ENCODE measurements around the gene NXPE1.

The NXPE1 gene

GRCh38 chr11:114525682-114526081, 34.0 kb downstream of the NXPE1 start:
- Histone ChIP-seq H3K36me3 (ENCODE audit: insufficient read depth, low read length) (no peaks in the 10 kb centered on the region), H3K9ac (ENCODE audit: insufficient read length) (no peak overlapping the region), H3K9me3 (ENCODE audit: low read depth, low read length) (no peaks in the 10 kb centered on the region), H3K4me3 (no peak overlapping the region), H3K27ac (no peak overlapping the region)
- no peak for TF ChIP-seq EZH2 (IDR thresholded peaks at IDR 0.05)
- no peak for TF ChIP-seq POLR2AphosphoS5 (IDR thresholded peaks at IDR 0.05; ENCODE audit: borderline replicate concordance, low read depth, low read length)
- no peak for TF ChIP-seq FOXP2 (optimal IDR thresholded peaks at IDR 0.05; ENCODE audit: control extremely low read depth, extremely low read length, insufficient read depth)
- no peak for DNase-seq (ENCODE audit: low read depth, low spot score)

- no peak for DNase-seq (ENCODE audit: low read depth, low spot score)
- no peaks in the 10 kb centered on the region for H3K36me3 ChIP-seq (ENCODE audit: insufficient read depth, low read length)
- H3K9me3 ChIP-seq (ENCODE audit: low read depth, low read length) = no peaks in the 10 kb centered on the region
- no peak overlapping the region for H3K27ac ChIP-seq
- H3K9ac ChIP-seq (ENCODE audit: insufficient read length) = no peak overlapping the region
- H3K4me3 ChIP-seq = no peak overlapping the region
- TF ChIP-seq FOXP2 (optimal IDR thresholded peaks at IDR 0.05; ENCODE audit: control extremely low read depth, extremely low read length, insufficient read depth) = no peak
These were observed 35.6 kb downstream of the NXPE1 start for GRCh38 chr11:114524122-114524521.

GRCh38 chr11:114522818-114523217, 36.9 kb downstream of the NXPE1 start:
- TF ChIP-seq EZH2 (IDR thresholded peaks at IDR 0.05) = no peak
- Histone ChIP-seq H3K9me3 (ENCODE audit: low read depth, low read length) (no peaks in the 10 kb centered on the region), H3K4me3 (no peak overlapping the region), H3K27ac (no peak overlapping the region), H3K9ac (ENCODE audit: insufficient read length) (no peak overlapping the region), H3K36me3 (ENCODE audit: insufficient read depth, low read length) (no peaks in the 10 kb centered on the region)
- DNase-seq (ENCODE audit: low read depth, low spot score) = no peak

DNA sequence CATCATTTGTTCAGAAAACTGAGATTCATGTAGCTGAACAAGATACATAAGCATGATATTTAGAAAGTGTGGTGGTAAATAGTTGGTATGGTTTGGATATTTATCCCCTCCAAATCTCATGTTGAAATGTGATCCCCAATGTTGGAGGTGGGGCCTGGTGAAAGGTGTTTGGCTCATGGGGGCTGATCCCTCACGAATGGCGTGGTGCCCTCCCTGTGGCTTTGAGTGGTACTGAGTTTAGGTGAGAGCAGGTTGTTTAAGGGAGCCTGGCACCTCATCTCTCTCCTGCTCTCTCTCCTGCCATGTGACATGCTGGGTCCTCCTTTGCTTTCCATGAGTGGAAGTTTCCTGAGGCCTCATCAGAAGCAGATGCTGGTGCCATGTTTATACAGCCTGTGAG, 48.1 kb downstream of the NXPE1 start:
- no peak for DNase-seq (ENCODE audit: low read depth, low spot score)
- Histone ChIP-seq H3K4me3 (no peak overlapping the region), H3K36me3 (ENCODE audit: insufficient read depth, low read length) (no peaks in the 10 kb centered on the region), H3K9me3 (ENCODE audit: low read depth, low read length) (no peaks in the 10 kb centered on the region), H3K9ac (ENCODE audit: insufficient read length) (no peak overlapping the region), H3K27ac (no peak overlapping the region)
- TF ChIP-seq EZH2 (IDR thresholded peaks at IDR 0.05) (no peak), FOXP2 (optimal IDR thresholded peaks at IDR 0.05; ENCODE audit: control extremely low read depth, extremely low read length, insufficient read depth) (no peak), POLR2AphosphoS5 (IDR thresholded peaks at IDR 0.05; ENCODE audit: borderline replicate concordance, low read depth, low read length) (no peak)

GRCh38 chr11:114511079-114511478, 48.6 kb downstream of the NXPE1 start:
- no peak overlapping the region for H3K27ac ChIP-seq

DNA sequence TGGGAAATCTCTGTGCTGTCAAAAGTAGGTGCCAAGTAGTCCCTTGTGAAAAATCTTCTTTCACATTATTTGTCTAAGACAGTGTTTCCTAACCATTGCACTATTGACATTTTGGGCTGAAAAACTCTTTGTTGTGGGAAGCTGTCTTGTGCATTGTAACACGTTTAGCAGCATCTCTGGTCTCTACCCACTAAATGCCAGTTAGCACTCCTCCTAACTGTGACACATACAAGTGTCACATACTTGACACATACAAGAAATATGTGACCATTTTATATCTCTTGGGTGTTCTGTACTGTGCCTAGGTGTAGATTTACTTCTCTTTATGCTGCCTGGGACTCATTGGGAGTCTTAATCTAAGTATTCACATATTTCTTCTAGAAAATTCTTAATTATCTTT, 57.8 kb downstream of the NXPE1 start:
- Histone ChIP-seq H3K36me3 (ENCODE audit: insufficient read depth, low read length) (no peaks in the 10 kb centered on the region), H3K9ac (ENCODE audit: insufficient read length) (no peak overlapping the region), H3K27ac (no peak overlapping the region), H3K9me3 (ENCODE audit: low read depth, low read length) (no peaks in the 10 kb centered on the region), H3K4me3 (no peak overlapping the region)
- TF ChIP-seq FOXP2 (optimal IDR thresholded peaks at IDR 0.05; ENCODE audit: control extremely low read depth, extremely low read length, insufficient read depth) (no peak), EZH2 (IDR thresholded peaks at IDR 0.05) (no peak), POLR2AphosphoS5 (IDR thresholded peaks at IDR 0.05; ENCODE audit: borderline replicate concordance, low read depth, low read length) (no peak)
- DNase-seq (ENCODE audit: low read depth, low spot score) = no peak

More at GRCh38 chr11:114511079-114511478, 48.6 kb downstream of the NXPE1 start:
- no peak for DNase-seq (ENCODE audit: low read depth, low spot score)
- no peaks in the 10 kb centered on the region for H3K9me3 ChIP-seq (ENCODE audit: low read depth, low read length)
- no peaks in the 10 kb centered on the region for H3K36me3 ChIP-seq (ENCODE audit: insufficient read depth, low read length)
- H3K4me3 ChIP-seq = no peak overlapping the region
- TF ChIP-seq POLR2AphosphoS5 (IDR thresholded peaks at IDR 0.05; ENCODE audit: borderline replicate concordance, low read depth, low read length) = no peak
- TF ChIP-seq EZH2 (IDR thresholded peaks at IDR 0.05) = no peak
- TF ChIP-seq FOXP2 (optimal IDR thresholded peaks at IDR 0.05; ENCODE audit: control extremely low read depth, extremely low read length, insufficient read depth) = no peak
- no peak overlapping the region for H3K9ac ChIP-seq (ENCODE audit: insufficient read length)

- Histone ChIP-seq H3K4me3 (no peak overlapping the region), H3K9ac (ENCODE audit: insufficient read length) (no peak overlapping the region), H3K27ac (no peak overlapping the region), H3K36me3 (ENCODE audit: insufficient read depth, low read length) (no peaks in the 10 kb centered on the region), H3K9me3 (ENCODE audit: low read depth, low read length) (no peaks in the 10 kb centered on the region)
- DNase-seq (ENCODE audit: low read depth, low spot score) = no peak
- TF ChIP-seq FOXP2 (optimal IDR thresholded peaks at IDR 0.05; ENCODE audit: control extremely low read depth, extremely low read length, insufficient read depth) (no peak), EZH2 (IDR thresholded peaks at IDR 0.05) (no peak), POLR2AphosphoS5 (IDR thresholded peaks at IDR 0.05; ENCODE audit: borderline replicate concordance, low read depth, low read length) (no peak)
These were observed 59.9 kb downstream of the NXPE1 start for GRCh38 chr11:114499756-114500155.

- TF ChIP-seq FOXP2 (optimal IDR thresholded peaks at IDR 0.05; ENCODE audit: control extremely low read depth, extremely low read length, insufficient read depth) = no peak
- TF ChIP-seq POLR2AphosphoS5 (IDR thresholded peaks at IDR 0.05; ENCODE audit: borderline replicate concordance, low read depth, low read length) = no peak
- no peak for TF ChIP-seq EZH2 (IDR thresholded peaks at IDR 0.05)
- Histone ChIP-seq H3K9ac (ENCODE audit: insufficient read length) (no peak overlapping the region), H3K27ac (no peak overlapping the region), H3K4me3 (no peak overlapping the region), H3K36me3 (ENCODE audit: insufficient read depth, low read length) (no peaks in the 10 kb centered on the region), H3K9me3 (ENCODE audit: low read depth, low read length) (no peaks in the 10 kb centered on the region)
- no peak for DNase-seq (ENCODE audit: low read depth, low spot score)
These were observed 62.8 kb downstream of the NXPE1 start for GRCh38 chr11:114496915-114497314.

DNA sequence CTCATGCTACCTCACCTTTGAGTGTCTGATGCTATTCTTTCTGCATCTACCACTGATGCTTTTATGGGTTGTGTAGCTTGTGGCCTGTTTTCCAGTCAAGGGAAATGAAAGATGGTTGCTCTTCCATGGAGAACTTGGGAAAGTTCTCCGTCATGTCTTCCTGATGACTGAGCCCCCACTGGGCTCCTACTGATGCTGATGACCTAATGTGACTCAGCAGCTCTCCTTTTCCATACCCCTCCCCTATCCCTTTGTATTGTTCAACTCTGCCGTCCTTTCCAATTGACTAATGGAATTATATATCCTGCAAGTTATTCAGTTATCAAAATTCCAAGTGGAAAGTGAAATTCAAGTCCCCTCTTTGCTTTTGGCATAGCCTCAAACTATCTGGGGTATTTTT, 75.8 kb downstream of the NXPE1 start:
- no peak for TF ChIP-seq POLR2AphosphoS5 (IDR thresholded peaks at IDR 0.05; ENCODE audit: borderline replicate concordance, low read depth, low read length)
- TF ChIP-seq EZH2 (IDR thresholded peaks at IDR 0.05) = no peak
- no peak for TF ChIP-seq FOXP2 (optimal IDR thresholded peaks at IDR 0.05; ENCODE audit: control extremely low read depth, extremely low read length, insufficient read depth)

More for the DNA sequence above, 75.8 kb downstream of the NXPE1 start:
- Histone ChIP-seq H3K4me3 (no peak overlapping the region), H3K9me3 (ENCODE audit: low read depth, low read length) (no peaks in the 10 kb centered on the region), H3K9ac (ENCODE audit: insufficient read length) (no peak overlapping the region), H3K36me3 (ENCODE audit: insufficient read depth, low read length) (no peaks in the 10 kb centered on the region), H3K27ac (no peak overlapping the region)
- no peak for DNase-seq (ENCODE audit: low read depth, low spot score)
